Liver (tissue), 3 donors: ENCODE results near the gene MEGF11.

Source experiments
- EGR1 ChIP-seq, 2 donors: IDR thresholded peaks; 2 replicates each; pipeline ENCODE4 v1.6.1; 2016 to 2018; ENCODE audit warnings: antibody characterized with exemption in 2 of 2, low read depth in 2 of 2
- FOXA2 ChIP-seq: IDR thresholded peaks from 2 replicates; pipeline ENCODE4 v1.6.1; 2016; ENCODE audit warnings: antibody characterized with exemption
- GABPA ChIP-seq, 2 donors: IDR thresholded peaks in 1 of 2; conservative IDR thresholded peaks in 1 of 2; 2 replicates each; pipeline ENCODE4 v1.6.1; 2016; ENCODE audit warnings: antibody characterized with exemption in 2 of 2, mild to moderate bottlenecking in 1 of 2, moderate library complexity in 1 of 2
- HNF4G ChIP-seq: IDR thresholded peaks from 2 replicates; pipeline ENCODE4 v1.6.1; 2016; ENCODE audit warnings: antibody characterized with exemption
- JUND ChIP-seq, 2 donors: IDR thresholded peaks; 2 replicates each; pipeline ENCODE4 v1.6.1; 2016; ENCODE audit warnings: antibody characterized with exemption in 2 of 2
- RAD21 ChIP-seq, 2 donors: IDR thresholded peaks; 2 replicates each; pipeline ENCODE4 v1.6.1; 2016; ENCODE audit warnings: antibody characterized with exemption in 2 of 2, mild to moderate bottlenecking in 2 of 2
- RXRA ChIP-seq, 2 donors: IDR thresholded peaks; 2 replicates each; pipeline ENCODE4 v1.6.1; 2017 to 2018; ENCODE audit warnings: antibody characterized with exemption in 2 of 2, mild to moderate bottlenecking in 1 of 2
- SP1 ChIP-seq: IDR thresholded peaks from 2 replicates; pipeline ENCODE4 v1.6.1; 2018; ENCODE audit warnings: antibody characterized with exemption, mild to moderate bottlenecking
- TAF1 ChIP-seq: conservative IDR thresholded peaks from 2 replicates; pipeline ENCODE4 v1.6.1; 2016; ENCODE audit warnings: antibody characterized with exemption, mild to moderate bottlenecking
- YY1 ChIP-seq: IDR thresholded peaks from 2 replicates; pipeline ENCODE4 v1.6.1; 2016; ENCODE audit warnings: antibody characterized with exemption, mild to moderate bottlenecking
- TF ChIP-seq, protein P1 (sequence below): fragments of 150-350 bp; IDR thresholded peaks from 2 replicates; pipeline ENCODE4 v1.5.1; 2017; ENCODE audit warnings: improper control_type of control experiment, low read depth, low read length; ENCODE audit not compliant: missing input control
- TF ChIP-seq, protein P2 (sequence below): IDR thresholded peaks from 2 replicates; pipeline ENCODE4 v1.6.1; 2016; ENCODE audit warnings: antibody characterized with exemption
- TF ChIP-seq, protein P3 (sequence below): IDR thresholded peaks from 2 replicates; pipeline ENCODE4 v1.6.1; 2016; ENCODE audit warnings: antibody characterized with exemption, mild to moderate bottlenecking
- TF ChIP-seq, protein P4 (sequence below): IDR thresholded peaks from 2 replicates; pipeline ENCODE4 v1.6.1; 2016; ENCODE audit warnings: antibody characterized with exemption
- donor health status: healthy.
- donor health status: healthy.

DNA sequence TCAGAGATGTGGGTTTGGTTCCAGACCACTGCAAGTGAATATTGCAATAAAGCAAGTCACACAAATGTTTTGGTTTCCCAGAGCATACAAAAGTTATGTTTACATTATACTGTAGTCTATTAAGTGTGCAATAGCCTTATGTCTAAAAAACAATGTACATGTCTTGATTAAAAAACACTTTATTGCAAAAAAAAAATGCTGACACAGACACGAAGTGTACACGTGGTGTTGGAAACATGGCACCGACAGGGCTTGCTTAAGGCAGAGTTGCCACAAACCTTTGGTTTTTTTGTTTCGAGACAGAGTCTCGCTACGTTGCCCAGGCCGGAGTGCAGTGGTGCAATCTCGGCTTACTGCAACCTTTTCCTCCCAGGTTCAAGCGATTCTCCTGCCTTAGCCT is 334.2 kb downstream of the MEGF11 start:
- TF ChIP-seq, protein P1, sequence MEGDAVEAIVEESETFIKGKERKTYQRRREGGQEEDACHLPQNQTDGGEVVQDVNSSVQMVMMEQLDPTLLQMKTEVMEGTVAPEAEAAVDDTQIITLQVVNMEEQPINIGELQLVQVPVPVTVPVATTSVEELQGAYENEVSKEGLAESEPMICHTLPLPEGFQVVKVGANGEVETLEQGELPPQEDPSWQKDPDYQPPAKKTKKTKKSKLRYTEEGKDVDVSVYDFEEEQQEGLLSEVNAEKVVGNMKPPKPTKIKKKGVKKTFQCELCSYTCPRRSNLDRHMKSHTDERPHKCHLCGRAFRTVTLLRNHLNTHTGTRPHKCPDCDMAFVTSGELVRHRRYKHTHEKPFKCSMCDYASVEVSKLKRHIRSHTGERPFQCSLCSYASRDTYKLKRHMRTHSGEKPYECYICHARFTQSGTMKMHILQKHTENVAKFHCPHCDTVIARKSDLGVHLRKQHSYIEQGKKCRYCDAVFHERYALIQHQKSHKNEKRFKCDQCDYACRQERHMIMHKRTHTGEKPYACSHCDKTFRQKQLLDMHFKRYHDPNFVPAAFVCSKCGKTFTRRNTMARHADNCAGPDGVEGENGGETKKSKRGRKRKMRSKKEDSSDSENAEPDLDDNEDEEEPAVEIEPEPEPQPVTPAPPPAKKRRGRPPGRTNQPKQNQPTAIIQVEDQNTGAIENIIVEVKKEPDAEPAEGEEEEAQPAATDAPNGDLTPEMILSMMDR, result no peak
- TF ChIP-seq FOXA2 (no peak), RAD21 (IDR thresholded peaks at IDR 0.05) (no peak), YY1 (no peak), TAF1 (no peak), GABPA (IDR thresholded peaks at IDR 0.05 in 1 of 2, conservative IDR thresholded peaks at IDR 0.05 in 1 of 2) (no peak), SP1 (no peak), EGR1 (IDR thresholded peaks at IDR 0.05; ENCODE audit: low read depth in 2 of 2) (no peak), JUND (IDR thresholded peaks at IDR 0.05) (no peak), HNF4G (no peak), RXRA (IDR thresholded peaks at IDR 0.05) (no peak)
- TF ChIP-seq, protein P2, sequence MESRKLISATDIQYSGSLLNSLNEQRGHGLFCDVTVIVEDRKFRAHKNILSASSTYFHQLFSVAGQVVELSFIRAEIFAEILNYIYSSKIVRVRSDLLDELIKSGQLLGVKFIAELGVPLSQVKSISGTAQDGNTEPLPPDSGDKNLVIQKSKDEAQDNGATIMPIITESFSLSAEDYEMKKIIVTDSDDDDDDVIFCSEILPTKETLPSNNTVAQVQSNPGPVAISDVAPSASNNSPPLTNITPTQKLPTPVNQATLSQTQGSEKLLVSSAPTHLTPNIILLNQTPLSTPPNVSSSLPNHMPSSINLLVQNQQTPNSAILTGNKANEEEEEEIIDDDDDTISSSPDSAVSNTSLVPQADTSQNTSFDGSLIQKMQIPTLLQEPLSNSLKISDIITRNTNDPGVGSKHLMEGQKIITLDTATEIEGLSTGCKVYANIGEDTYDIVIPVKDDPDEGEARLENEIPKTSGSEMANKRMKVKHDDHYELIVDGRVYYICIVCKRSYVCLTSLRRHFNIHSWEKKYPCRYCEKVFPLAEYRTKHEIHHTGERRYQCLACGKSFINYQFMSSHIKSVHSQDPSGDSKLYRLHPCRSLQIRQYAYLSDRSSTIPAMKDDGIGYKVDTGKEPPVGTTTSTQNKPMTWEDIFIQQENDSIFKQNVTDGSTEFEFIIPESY, result no peak
- TF ChIP-seq, protein P3, sequence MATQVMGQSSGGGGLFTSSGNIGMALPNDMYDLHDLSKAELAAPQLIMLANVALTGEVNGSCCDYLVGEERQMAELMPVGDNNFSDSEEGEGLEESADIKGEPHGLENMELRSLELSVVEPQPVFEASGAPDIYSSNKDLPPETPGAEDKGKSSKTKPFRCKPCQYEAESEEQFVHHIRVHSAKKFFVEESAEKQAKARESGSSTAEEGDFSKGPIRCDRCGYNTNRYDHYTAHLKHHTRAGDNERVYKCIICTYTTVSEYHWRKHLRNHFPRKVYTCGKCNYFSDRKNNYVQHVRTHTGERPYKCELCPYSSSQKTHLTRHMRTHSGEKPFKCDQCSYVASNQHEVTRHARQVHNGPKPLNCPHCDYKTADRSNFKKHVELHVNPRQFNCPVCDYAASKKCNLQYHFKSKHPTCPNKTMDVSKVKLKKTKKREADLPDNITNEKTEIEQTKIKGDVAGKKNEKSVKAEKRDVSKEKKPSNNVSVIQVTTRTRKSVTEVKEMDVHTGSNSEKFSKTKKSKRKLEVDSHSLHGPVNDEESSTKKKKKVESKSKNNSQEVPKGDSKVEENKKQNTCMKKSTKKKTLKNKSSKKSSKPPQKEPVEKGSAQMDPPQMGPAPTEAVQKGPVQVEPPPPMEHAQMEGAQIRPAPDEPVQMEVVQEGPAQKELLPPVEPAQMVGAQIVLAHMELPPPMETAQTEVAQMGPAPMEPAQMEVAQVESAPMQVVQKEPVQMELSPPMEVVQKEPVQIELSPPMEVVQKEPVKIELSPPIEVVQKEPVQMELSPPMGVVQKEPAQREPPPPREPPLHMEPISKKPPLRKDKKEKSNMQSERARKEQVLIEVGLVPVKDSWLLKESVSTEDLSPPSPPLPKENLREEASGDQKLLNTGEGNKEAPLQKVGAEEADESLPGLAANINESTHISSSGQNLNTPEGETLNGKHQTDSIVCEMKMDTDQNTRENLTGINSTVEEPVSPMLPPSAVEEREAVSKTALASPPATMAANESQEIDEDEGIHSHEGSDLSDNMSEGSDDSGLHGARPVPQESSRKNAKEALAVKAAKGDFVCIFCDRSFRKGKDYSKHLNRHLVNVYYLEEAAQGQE, result no peak
- TF ChIP-seq, protein P4, sequence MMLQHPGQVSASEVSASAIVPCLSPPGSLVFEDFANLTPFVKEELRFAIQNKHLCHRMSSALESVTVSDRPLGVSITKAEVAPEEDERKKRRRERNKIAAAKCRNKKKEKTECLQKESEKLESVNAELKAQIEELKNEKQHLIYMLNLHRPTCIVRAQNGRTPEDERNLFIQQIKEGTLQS, result no peak
